ENCODE data around the gene CACTIN.

- TF ChIP-seq, protein P1, sequence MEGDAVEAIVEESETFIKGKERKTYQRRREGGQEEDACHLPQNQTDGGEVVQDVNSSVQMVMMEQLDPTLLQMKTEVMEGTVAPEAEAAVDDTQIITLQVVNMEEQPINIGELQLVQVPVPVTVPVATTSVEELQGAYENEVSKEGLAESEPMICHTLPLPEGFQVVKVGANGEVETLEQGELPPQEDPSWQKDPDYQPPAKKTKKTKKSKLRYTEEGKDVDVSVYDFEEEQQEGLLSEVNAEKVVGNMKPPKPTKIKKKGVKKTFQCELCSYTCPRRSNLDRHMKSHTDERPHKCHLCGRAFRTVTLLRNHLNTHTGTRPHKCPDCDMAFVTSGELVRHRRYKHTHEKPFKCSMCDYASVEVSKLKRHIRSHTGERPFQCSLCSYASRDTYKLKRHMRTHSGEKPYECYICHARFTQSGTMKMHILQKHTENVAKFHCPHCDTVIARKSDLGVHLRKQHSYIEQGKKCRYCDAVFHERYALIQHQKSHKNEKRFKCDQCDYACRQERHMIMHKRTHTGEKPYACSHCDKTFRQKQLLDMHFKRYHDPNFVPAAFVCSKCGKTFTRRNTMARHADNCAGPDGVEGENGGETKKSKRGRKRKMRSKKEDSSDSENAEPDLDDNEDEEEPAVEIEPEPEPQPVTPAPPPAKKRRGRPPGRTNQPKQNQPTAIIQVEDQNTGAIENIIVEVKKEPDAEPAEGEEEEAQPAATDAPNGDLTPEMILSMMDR (IDR thresholded peaks at IDR 0.05): no peak
- TF ChIP-seq POLR2A (IDR thresholded peaks at IDR 0.05) (no peak), POLR2AphosphoS5 (IDR thresholded peaks at IDR 0.05) (no peak)
Observed at GRCh38 chr19:3667037-3667638, 40.5 kb upstream of the CACTIN start.
